K562 (cell line): ENCODE data around the gene INVS. TPM values are rescaled to one million over a fixed set of nuclear protein-coding genes. Genes with fewer than 3 reads are reported as not detected.
"Not testable (repeated sequence)": the region's sequence is repeated elsewhere in the genome, so short reads cannot be mapped to it uniquely, and the experiment has no call there.

Experiments
- ELF4 ChIP-seq: fragments of 450-650 bp; formaldehyde crosslinking; IDR thresholded peaks from 2 replicates; pipeline ENCODE4 v1.4.0; 2022; ENCODE audit warnings: missing genetic modification characterization
- HDAC1 ChIP-seq, 2 experiments: fragments of 450-650 bp; IDR thresholded peaks; 2 replicates each; pipeline ENCODE4 v1.6.1; 2016 to 2017; ENCODE audit warnings: inconsistent platforms in 1 of 2, mild to moderate bottlenecking in 1 of 2, moderate library complexity in 1 of 2
- MGA ChIP-seq: fragments of 450-650 bp; IDR thresholded peaks from 2 replicates; pipeline ENCODE4 v1.6.1; 2016; ENCODE audit warnings: mild to moderate bottlenecking, moderate library complexity
- MTA1 ChIP-seq: fragments of 450-650 bp; IDR thresholded peaks from 2 replicates; pipeline ENCODE4 v1.6.1; 2017; ENCODE audit warnings: borderline replicate concordance
- PML ChIP-seq: IDR thresholded peaks from 2 replicates; pipeline ENCODE4 v1.6.1; 2012; ENCODE audit warnings: low read length, inconsistent platforms
- PYGO2 ChIP-seq: fragments of 450-650 bp; IDR thresholded peaks from 2 replicates; pipeline ENCODE4 v1.6.1; 2016; ENCODE audit warnings: mild to moderate bottlenecking, missing genetic modification characterization, moderate library complexity, missing compliant biosample characterization
- TEAD4 ChIP-seq, 2 experiments: sonication (generic) in 1 of 2; formaldehyde crosslinking in 1 of 2; IDR thresholded peaks; 2 replicates each; pipeline versions ENCODE4 v1.6.1 to v1.8.0; 2012 to 2022; ENCODE audit warnings: borderline replicate concordance in 1 of 2, inconsistent platforms in 1 of 2, low read length in 1 of 2, mild to moderate bottlenecking in 1 of 2, missing genetic modification reagents in 1 of 2
- USF2 ChIP-seq: sonication (generic); formaldehyde crosslinking; IDR thresholded peaks from 2 replicates; pipeline ENCODE4 v1.5.0; 2020; ENCODE audit warnings: missing genetic modification reagents
- ZBTB17 ChIP-seq: fragments of 450-650 bp; formaldehyde crosslinking; IDR thresholded peaks from 2 replicates; pipeline ENCODE4 v1.4.0; 2020; ENCODE audit warnings: mild to moderate bottlenecking
- ZNF592 ChIP-seq: fragments of 450-650 bp; IDR thresholded peaks from 2 replicates; pipeline ENCODE4 v1.6.1; 2017; ENCODE audit warnings: antibody characterized with exemption, mild to moderate bottlenecking
- polyA plus RNA-seq, 8 experiments: library from polyadenylated mRNA; depleted of rRNA in 4 of 8; stranded (reverse) in 5 of 8; unstranded in 3 of 8; fragments of >200 nt; fragmentation: Nextera tagmentation in 2 of 8; fragmentation: Illumina TruSeq in 1 of 8; extraction: Ambion mirVana in 2 of 8; extraction: Trizol in 1 of 8; gene quantifications; 2 replicates each; pipeline versions ENCODE4 v1.2.1 to v1.2.3, GENCODE V29; 2011 to 2014; ENCODE audit warnings: inconsistent platforms in 1 of 8, missing spikeins in 1 of 8
- total RNA-seq, 7 experiments: library from RNA; depleted of rRNA in 6 of 7; stranded (reverse); fragments of >200 nt in 6 of 7; fragmentation: Illumina TruSeq in 2 of 7; extraction: Trizol in 2 of 7; gene quantifications; 2 replicates each; pipeline versions ENCODE4 v1.2.1 to v1.2.3, GENCODE V29; 2011 to 2021; ENCODE audit warnings: low replicate concordance in 1 of 7

The INVS gene
- total and polyA plus RNA-seq, 9 of the 15 experiments (the other 6 are each of a cell fraction or from before 2014, with no cell fraction given) = 0.77 to 18.5 (median 10.0) TPM

GRCh38 chr9:100145167-100145934 lies 46.3 kb downstream of the INVS start (continued):
- TF ChIP-seq MGA (peak; percentile 75), ZBTB17 (CRISPR knock-in tag) (0 out of 2 replicates have a peak, but pooled peaks have one; percentile 34), PML (0 out of 2 replicates have a peak, but pooled peaks have one; percentile 39), PYGO2 (tag) (peak; percentile 59), ELF4 (CRISPR knock-in tag) (peak; percentile 100), ZNF592 (peak; percentile 36; the same call in 1 of the 2 replicates), HDAC1 (IDR thresholded peaks at IDR 0.05) (peak in 1 of 2 experiments; percentile 48; a peak in 2 of 4 replicates), MTA1 (peak; percentile 74; the same call in 1 of the 2 replicates), TEAD4 (IDR thresholded peaks at IDR 0.05; ENCODE audit: low read length) (peak; percentile 81), USF2 (CRISPR knock-in tag) (peak; percentile 74)
- TF ChIP-seq TEAD4 (CRISPR knock-in tag; IDR thresholded peaks at IDR 0.05; ENCODE audit: borderline replicate concordance) = not testable (repeated sequence)
